PC-9 (cell line): ENCODE data around the gene ARHGAP10.

ENCODE experiments used
- CTCF ChIP-seq: fragments of 200-600 bp; sonication (generic); conservative IDR thresholded peaks from 2 replicates; pipeline ENCODE4 v1.6.1; 2017; ENCODE audit warnings: mixed run types, antibody characterized with exemption, mild to moderate bottlenecking, moderate library complexity
- EZH2 ChIP-seq: fragments of 200-600 bp; sonication (generic); IDR thresholded peaks from 2 replicates; pipeline ENCODE4 v1.8.0; 2017; ENCODE audit warnings: antibody characterized with exemption, low read depth

DNA sequence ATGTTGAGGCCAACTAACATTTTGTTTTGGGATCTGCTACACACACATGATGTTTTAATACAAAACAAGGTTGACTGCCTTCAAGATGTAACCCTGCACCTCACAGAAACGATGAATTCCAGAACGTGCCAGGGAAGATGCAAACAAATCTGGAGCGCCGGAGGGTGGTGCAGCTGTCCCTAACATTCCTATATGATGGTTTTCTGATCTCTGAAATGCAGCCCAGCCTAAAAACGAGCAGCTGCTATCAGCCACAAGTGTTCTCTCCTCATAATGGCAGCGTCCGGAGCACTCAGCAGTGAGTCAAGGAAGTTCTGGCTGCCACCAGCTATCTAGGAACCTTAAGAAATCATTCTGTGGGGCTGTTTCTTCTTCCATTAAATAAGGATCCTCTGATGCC is 376.9 kb downstream of the ARHGAP10 start:
- TF ChIP-seq CTCF (no peak), EZH2 (no peak)
